ENCODE data around the gene TBX6. TPM values are rescaled to one million over a fixed set of nuclear protein-coding genes. Genes with fewer than 3 reads are reported as not detected.

TBX6 gene
- total RNA-seq, 1 experiment from 2014 or later = 5.1 TPM

GRCh38 chr16:30082545-30083090 is 9.1 kb downstream of the TBX6 start (continued):
- TF ChIP-seq HMGA2 (CRISPR knock-in tag; IDR thresholded peaks at IDR 0.05) (no peak), PRRX2 (CRISPR knock-in tag; IDR thresholded peaks at IDR 0.05) (no peak), ESRRA (CRISPR knock-in tag; IDR thresholded peaks at IDR 0.05; ENCODE audit: borderline replicate concordance) (no peak), EMX1 (CRISPR knock-in tag; IDR thresholded peaks at IDR 0.05) (no peak), CTCF (IDR thresholded peaks at IDR 0.05) (no peak), ZNF263 (CRISPR knock-in tag; IDR thresholded peaks at IDR 0.05; ENCODE audit: low read depth) (no peak), ZBTB43 (CRISPR knock-in tag; IDR thresholded peaks at IDR 0.05) (no peak), ZNF416 (CRISPR knock-in tag; IDR thresholded peaks at IDR 0.05) (no peak)
- TF ChIP-seq, protein P1, sequence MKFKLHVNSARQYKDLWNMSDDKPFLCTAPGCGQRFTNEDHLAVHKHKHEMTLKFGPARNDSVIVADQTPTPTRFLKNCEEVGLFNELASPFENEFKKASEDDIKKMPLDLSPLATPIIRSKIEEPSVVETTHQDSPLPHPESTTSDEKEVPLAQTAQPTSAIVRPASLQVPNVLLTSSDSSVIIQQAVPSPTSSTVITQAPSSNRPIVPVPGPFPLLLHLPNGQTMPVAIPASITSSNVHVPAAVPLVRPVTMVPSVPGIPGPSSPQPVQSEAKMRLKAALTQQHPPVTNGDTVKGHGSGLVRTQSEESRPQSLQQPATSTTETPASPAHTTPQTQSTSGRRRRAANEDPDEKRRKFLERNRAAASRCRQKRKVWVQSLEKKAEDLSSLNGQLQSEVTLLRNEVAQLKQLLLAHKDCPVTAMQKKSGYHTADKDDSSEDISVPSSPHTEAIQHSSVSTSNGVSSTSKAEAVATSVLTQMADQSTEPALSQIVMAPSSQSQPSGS (CRISPR knock-in tag; IDR thresholded peaks at IDR 0.05; ENCODE audit: borderline replicate concordance, low read depth) = no peak
- TF ChIP-seq, protein P2, sequence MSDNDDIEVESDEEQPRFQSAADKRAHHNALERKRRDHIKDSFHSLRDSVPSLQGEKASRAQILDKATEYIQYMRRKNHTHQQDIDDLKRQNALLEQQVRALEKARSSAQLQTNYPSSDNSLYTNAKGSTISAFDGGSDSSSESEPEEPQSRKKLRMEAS (CRISPR knock-in tag; IDR thresholded peaks at IDR 0.05) = no peak
- TF ChIP-seq, protein P3, sequence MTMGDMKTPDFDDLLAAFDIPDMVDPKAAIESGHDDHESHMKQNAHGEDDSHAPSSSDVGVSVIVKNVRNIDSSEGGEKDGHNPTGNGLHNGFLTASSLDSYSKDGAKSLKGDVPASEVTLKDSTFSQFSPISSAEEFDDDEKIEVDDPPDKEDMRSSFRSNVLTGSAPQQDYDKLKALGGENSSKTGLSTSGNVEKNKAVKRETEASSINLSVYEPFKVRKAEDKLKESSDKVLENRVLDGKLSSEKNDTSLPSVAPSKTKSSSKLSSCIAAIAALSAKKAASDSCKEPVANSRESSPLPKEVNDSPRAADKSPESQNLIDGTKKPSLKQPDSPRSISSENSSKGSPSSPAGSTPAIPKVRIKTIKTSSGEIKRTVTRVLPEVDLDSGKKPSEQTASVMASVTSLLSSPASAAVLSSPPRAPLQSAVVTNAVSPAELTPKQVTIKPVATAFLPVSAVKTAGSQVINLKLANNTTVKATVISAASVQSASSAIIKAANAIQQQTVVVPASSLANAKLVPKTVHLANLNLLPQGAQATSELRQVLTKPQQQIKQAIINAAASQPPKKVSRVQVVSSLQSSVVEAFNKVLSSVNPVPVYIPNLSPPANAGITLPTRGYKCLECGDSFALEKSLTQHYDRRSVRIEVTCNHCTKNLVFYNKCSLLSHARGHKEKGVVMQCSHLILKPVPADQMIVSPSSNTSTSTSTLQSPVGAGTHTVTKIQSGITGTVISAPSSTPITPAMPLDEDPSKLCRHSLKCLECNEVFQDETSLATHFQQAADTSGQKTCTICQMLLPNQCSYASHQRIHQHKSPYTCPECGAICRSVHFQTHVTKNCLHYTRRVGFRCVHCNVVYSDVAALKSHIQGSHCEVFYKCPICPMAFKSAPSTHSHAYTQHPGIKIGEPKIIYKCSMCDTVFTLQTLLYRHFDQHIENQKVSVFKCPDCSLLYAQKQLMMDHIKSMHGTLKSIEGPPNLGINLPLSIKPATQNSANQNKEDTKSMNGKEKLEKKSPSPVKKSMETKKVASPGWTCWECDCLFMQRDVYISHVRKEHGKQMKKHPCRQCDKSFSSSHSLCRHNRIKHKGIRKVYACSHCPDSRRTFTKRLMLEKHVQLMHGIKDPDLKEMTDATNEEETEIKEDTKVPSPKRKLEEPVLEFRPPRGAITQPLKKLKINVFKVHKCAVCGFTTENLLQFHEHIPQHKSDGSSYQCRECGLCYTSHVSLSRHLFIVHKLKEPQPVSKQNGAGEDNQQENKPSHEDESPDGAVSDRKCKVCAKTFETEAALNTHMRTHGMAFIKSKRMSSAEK (CRISPR knock-in tag; IDR thresholded peaks at IDR 0.05; ENCODE audit: borderline replicate concordance) = no peak
- TF ChIP-seq, protein P4, sequence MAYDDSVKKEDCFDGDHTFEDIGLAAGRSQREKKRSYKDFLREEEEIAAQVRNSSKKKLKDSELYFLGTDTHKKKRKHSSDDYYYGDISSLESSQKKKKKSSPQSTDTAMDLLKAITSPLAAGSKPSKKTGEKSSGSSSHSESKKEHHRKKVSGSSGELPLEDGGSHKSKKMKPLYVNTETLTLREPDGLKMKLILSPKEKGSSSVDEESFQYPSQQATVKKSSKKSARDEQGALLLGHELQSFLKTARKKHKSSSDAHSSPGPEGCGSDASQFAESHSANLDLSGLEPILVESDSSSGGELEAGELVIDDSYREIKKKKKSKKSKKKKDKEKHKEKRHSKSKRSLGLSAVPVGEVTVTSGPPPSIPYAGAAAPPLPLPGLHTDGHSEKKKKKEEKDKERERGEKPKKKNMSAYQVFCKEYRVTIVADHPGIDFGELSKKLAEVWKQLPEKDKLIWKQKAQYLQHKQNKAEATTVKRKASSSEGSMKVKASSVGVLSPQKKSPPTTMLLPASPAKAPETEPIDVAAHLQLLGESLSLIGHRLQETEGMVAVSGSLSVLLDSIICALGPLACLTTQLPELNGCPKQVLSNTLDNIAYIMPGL (CRISPR knock-in tag; IDR thresholded peaks at IDR 0.05) = no peak

DNA sequence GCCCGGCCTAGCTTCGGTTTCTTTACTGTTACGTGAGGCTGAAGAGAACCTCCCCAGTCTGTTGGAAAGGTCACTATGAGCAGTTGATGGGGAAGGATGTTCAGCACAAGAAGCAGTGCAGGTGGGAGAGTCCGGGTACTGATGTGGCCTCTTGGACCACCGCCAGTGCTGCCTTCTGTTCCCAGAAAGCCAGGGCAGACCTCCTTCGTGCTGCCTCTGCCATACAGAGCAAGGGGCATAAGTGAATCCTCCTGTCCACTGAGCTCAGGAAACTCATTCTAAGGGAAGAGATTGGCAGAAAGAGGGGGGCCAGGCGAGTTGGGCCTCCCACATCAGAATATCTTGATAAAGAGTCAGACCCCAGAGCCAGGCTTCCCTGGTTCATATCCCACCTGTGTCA is 12.2 kb downstream of the TBX6 start:
- ChIA-PET CTCF (interaction anchor here (0.6 to 1.6 kb wide), 5 partner anchors 11 to 108 kb away, joined by 3 to 11 read pairs (median 5); partner anchors contain the start of gene TBX6), POLR2A (no interaction called here)
- ATAC-seq (no peak), DNase-seq (ENCODE audit: low spot score) (no peak)
- Mint-ChIP-seq H3K27me3 (ENCODE audit: low read depth) (no peaks in the 10 kb centered on the region), H3K36me3 (peaks cover 59% of the 10 kb centered on the region), H3K9me3 (no peaks in the 10 kb centered on the region), H3K4me1 (peaks cover 22% of the 10 kb centered on the region), H3K27ac (0 out of 2 replicates have a peak overlapping the region, but pooled peaks have one; percentile 23), H3K4me3 (no peak overlapping the region)
- TF ChIP-seq NFATC4 (CRISPR knock-in tag; IDR thresholded peaks at IDR 0.05) (no peak), HMGA2 (CRISPR knock-in tag; IDR thresholded peaks at IDR 0.05) (no peak), ESRRA (CRISPR knock-in tag; IDR thresholded peaks at IDR 0.05; ENCODE audit: borderline replicate concordance) (no peak), ZNF423 (CRISPR knock-in tag; IDR thresholded peaks at IDR 0.05) (no peak), USF1 (CRISPR knock-in tag; IDR thresholded peaks at IDR 0.05) (no peak), GABPB1 (CRISPR knock-in tag; IDR thresholded peaks at IDR 0.05) (no peak), ZNF671 (CRISPR knock-in tag; IDR thresholded peaks at IDR 0.05) (no peak), ZNF232 (CRISPR knock-in tag; IDR thresholded peaks at IDR 0.05) (no peak), ZNF263 (CRISPR knock-in tag; IDR thresholded peaks at IDR 0.05; ENCODE audit: low read depth) (no peak)
- TF ChIP-seq, protein P1 (CRISPR knock-in tag; IDR thresholded peaks at IDR 0.05; ENCODE audit: borderline replicate concordance, low read depth) = no peak

All from WTC11 (cell line).